SU-DHL-6 (cell line): ENCODE measurements around the gene FAS.

Experiments
- CTCF ChIP-seq: fragments of 200-600 bp; sonication (generic); IDR thresholded peaks from one replicate; pipeline ENCODE4 v1.5.1; 2017; ENCODE audit warnings: antibody characterized with exemption, mild to moderate bottlenecking, low read length, moderate library complexity; ENCODE audit not compliant: insufficient read depth, poor library complexity, severe bottlenecking
- EZH2phosphoT487 ChIP-seq: fragments of 200-600 bp; sonication (generic), shearing (Covaris generic); conservative IDR thresholded peaks from 2 replicates; pipeline ENCODE4 v1.6.1; 2018; ENCODE audit warnings: mild to moderate bottlenecking, antibody characterized with exemption, low read length, moderate library complexity, mixed read lengths

- TF ChIP-seq CTCF (no peak), EZH2phosphoT487 (no peak)
Measured at GRCh38 chr10:88990384-88991160, at the start of gene FAS.
